ENCODE measurements around the gene CIAO2A. TPM values are rescaled to one million over a fixed set of nuclear protein-coding genes. Genes with fewer than 3 reads are reported as not detected.

Gene CIAO2A
- total RNA-seq, 1 experiment from 2014 or later, result 73.2 TPM

GRCh38 chr15:64137226-64137833 lies 43.7 kb upstream of the CIAO2A start:
- intact Hi-C loops (cut with micrococcal nuclease; ENCODE audit: unreplicated experiment), result no loop called here
- CTCF ChIA-PET, result interaction anchor here (0.5 to 1.0 kb wide), 2 partner anchors 10 to 30 kb away, joined by 3 read pairs; no protein-coding TSS in a partner anchor

GRCh38 chr15:64136347-64136746 lies 42.7 kb upstream of the CIAO2A start:
- no TSS peak for BruUV-seq (replicated peaks)
- no peaks in the 10 kb centered on the region for H3K4me1 Mint-ChIP-seq (ENCODE audit: low read depth, unreplicated experiment)
- CTCF ChIA-PET, result no interaction called here
- H3K4me3 Mint-ChIP-seq (ENCODE audit: low read depth, unreplicated experiment), result no peak overlapping the region
- H3K27me3 Mint-ChIP-seq (ENCODE audit: unreplicated experiment), result no peaks in the 10 kb centered on the region
- peaks cover 41% of the 10 kb centered on the region for H3K36me3 Mint-ChIP-seq (ENCODE audit: insufficient read depth, unreplicated experiment)
- H3K9me3 Mint-ChIP-seq (ENCODE audit: low read depth, unreplicated experiment), result no peaks in the 10 kb centered on the region
- no peak for DNase-seq
- TF ChIP-seq CTCF (IDR thresholded peaks at IDR 0.05; ENCODE audit: unreplicated experiment), result no peak
- no peak overlapping the region for H3K27ac Mint-ChIP-seq (ENCODE audit: unreplicated experiment)
- intact Hi-C loops (cut with micrococcal nuclease; ENCODE audit: unreplicated experiment), result no loop called here

More at GRCh38 chr15:64137226-64137833, 43.7 kb upstream of the CIAO2A start:
- Mint-ChIP-seq H3K4me3 (ENCODE audit: low read depth, unreplicated experiment) (no peak overlapping the region), H3K27me3 (ENCODE audit: unreplicated experiment) (no peaks in the 10 kb centered on the region), H3K9me3 (ENCODE audit: low read depth, unreplicated experiment) (no peaks in the 10 kb centered on the region), H3K4me1 (ENCODE audit: low read depth, unreplicated experiment) (no peaks in the 10 kb centered on the region), H3K27ac (ENCODE audit: unreplicated experiment) (no peak overlapping the region), H3K36me3 (ENCODE audit: insufficient read depth, unreplicated experiment) (peaks cover 48% of the 10 kb centered on the region)
- BruUV-seq (replicated peaks), result no TSS peak
- no peak for DNase-seq
- TF ChIP-seq CTCF (IDR thresholded peaks at IDR 0.05; ENCODE audit: unreplicated experiment), result no peak

- H3K27ac Mint-ChIP-seq (ENCODE audit: unreplicated experiment), result no peak overlapping the region
- no peak for TF ChIP-seq CTCF (IDR thresholded peaks at IDR 0.05; ENCODE audit: unreplicated experiment)
- no peaks in the 10 kb centered on the region for H3K4me1 Mint-ChIP-seq (ENCODE audit: low read depth, unreplicated experiment)
- H3K4me3 Mint-ChIP-seq (ENCODE audit: low read depth, unreplicated experiment), result no peak overlapping the region
- CTCF ChIA-PET, result no interaction called here
- no TSS peak for BruUV-seq (replicated peaks)
- no peak for DNase-seq
- H3K27me3 Mint-ChIP-seq (ENCODE audit: unreplicated experiment), result no peaks in the 10 kb centered on the region
- H3K36me3 Mint-ChIP-seq (ENCODE audit: insufficient read depth, unreplicated experiment), result peaks cover 48% of the 10 kb centered on the region
- H3K9me3 Mint-ChIP-seq (ENCODE audit: low read depth, unreplicated experiment), result no peaks in the 10 kb centered on the region
- intact Hi-C loops (cut with micrococcal nuclease; ENCODE audit: unreplicated experiment), result no loop called here
These were observed 40.7 kb upstream of the CIAO2A start for GRCh38 chr15:64134345-64134829.

GRCh38 chr15:64133623-64134344 lies 40.1 kb upstream of the CIAO2A start:
- CTCF ChIA-PET, result no interaction called here
- intact Hi-C loops (cut with micrococcal nuclease; ENCODE audit: unreplicated experiment), result no loop called here
- no TSS peak for BruUV-seq (replicated peaks)

More at GRCh38 chr15:64133623-64134344, 40.1 kb upstream of the CIAO2A start:
- DNase-seq, result no peak
- Mint-ChIP-seq H3K4me3 (ENCODE audit: low read depth, unreplicated experiment) (no peak overlapping the region), H3K27me3 (ENCODE audit: unreplicated experiment) (no peaks in the 10 kb centered on the region), H3K4me1 (ENCODE audit: low read depth, unreplicated experiment) (no peaks in the 10 kb centered on the region), H3K9me3 (ENCODE audit: low read depth, unreplicated experiment) (no peaks in the 10 kb centered on the region), H3K27ac (ENCODE audit: unreplicated experiment) (no peak overlapping the region), H3K36me3 (ENCODE audit: insufficient read depth, unreplicated experiment) (peaks cover 54% of the 10 kb centered on the region)
- no peak for TF ChIP-seq CTCF (IDR thresholded peaks at IDR 0.05; ENCODE audit: unreplicated experiment)

Data from Calu3 (cell line).